HG03460 (cell line): ENCODE data around the gene MACROD2.

ENCODE experiments used
- ATAC-seq: cut with Tn5 transposase; IDR thresholded peaks from one replicate; pipeline ENCODE4 v1.9.1; 2021; ENCODE audit not compliant: unreplicated experiment

MACROD2 gene

GRCh38 chr20:15061955-15062354 lies 1066.6 kb downstream of the MACROD2 start:
- no peak for ATAC-seq

- no peak for ATAC-seq
Observed at GRCh38 chr20:15063081-15063480, 1067.8 kb downstream of the MACROD2 start.

GRCh38 chr20:15064741-15065140 lies 1069.4 kb downstream of the MACROD2 start:
- ATAC-seq, result no peak

GRCh38 chr20:15065794-15066193 lies 1070.5 kb downstream of the MACROD2 start:
- no peak for ATAC-seq

- ATAC-seq, result no peak
Observed at GRCh38 chr20:15068486-15068885, 1073.2 kb downstream of the MACROD2 start.

GRCh38 chr20:15069355-15069754 lies 1074.0 kb downstream of the MACROD2 start:
- ATAC-seq, result no peak

- ATAC-seq, result no peak
Observed at GRCh38 chr20:15071085-15071808, 1075.9 kb downstream of the MACROD2 start.

GRCh38 chr20:15072316-15072715 lies 1077.0 kb downstream of the MACROD2 start:
- no peak for ATAC-seq

- ATAC-seq, result no peak
Observed at GRCh38 chr20:15075586-15075985, 1080.3 kb downstream of the MACROD2 start.

- no peak for ATAC-seq
Observed at GRCh38 chr20:15076785-15077184, 1081.5 kb downstream of the MACROD2 start.

GRCh38 chr20:15077733-15078250 lies 1082.5 kb downstream of the MACROD2 start:
- ATAC-seq, result no peak

- no peak for ATAC-seq
Observed at GRCh38 chr20:15079594-15080340, 1084.5 kb downstream of the MACROD2 start.

- no peak for ATAC-seq
Observed at GRCh38 chr20:15081261-15081660, 1085.9 kb downstream of the MACROD2 start.

GRCh38 chr20:15091421-15092037 lies 1096.2 kb downstream of the MACROD2 start:
- ATAC-seq, result no peak

GRCh38 chr20:15098351-15098750 lies 1103.0 kb downstream of the MACROD2 start:
- no peak for ATAC-seq

GRCh38 chr20:15099130-15099529 lies 1103.8 kb downstream of the MACROD2 start:
- no peak for ATAC-seq

GRCh38 chr20:15100506-15101160 lies 1105.3 kb downstream of the MACROD2 start:
- ATAC-seq, result no peak

- no peak for ATAC-seq
Observed at GRCh38 chr20:15107931-15108330, 1112.6 kb downstream of the MACROD2 start.

GRCh38 chr20:15109494-15109893 lies 1114.2 kb downstream of the MACROD2 start:
- no peak for ATAC-seq

GRCh38 chr20:15111654-15112053 lies 1116.3 kb downstream of the MACROD2 start:
- ATAC-seq, result no peak

GRCh38 chr20:15113144-15113773 lies 1117.9 kb downstream of the MACROD2 start:
- no peak for ATAC-seq
